A549 (cell line): ENCODE data around the gene HTRA2.

Source experiments
- CHD2 ChIP-seq: fragments of 150-350 bp; IDR thresholded peaks from 2 replicates; pipeline ENCODE4 v1.6.1; 2014; ENCODE audit warnings: low read length; ENCODE audit not compliant: partially characterized antibody
- EP300 ChIP-seq, 2 experiments: fragments of >200 bp; sonication (Bioruptor Twin); formaldehyde crosslinking; IDR thresholded peaks; 2 replicates in 1 of 2; 3 replicates in 1 of 2; pipeline ENCODE4 v1.6.1; 2016 to 2017
- JUNB ChIP-seq: fragments of >200 bp; sonication (Bioruptor Twin); formaldehyde crosslinking; IDR thresholded peaks from 2 replicates; pipeline ENCODE4 v1.6.1; 2016
- KDM1A ChIP-seq: fragments of 200-600 bp; sonication (generic); IDR thresholded peaks from 2 replicates; pipeline ENCODE4 v1.6.1; 2016; ENCODE audit warnings: low read depth, mild to moderate bottlenecking
- MYC ChIP-seq: IDR thresholded peaks from 2 replicates; pipeline ENCODE4 v1.6.1; 2012; ENCODE audit warnings: mild to moderate bottlenecking, inconsistent platforms, low read length, improper control_type of control experiment, borderline replicate concordance
- NFE2L2 ChIP-seq: fragments of 150-350 bp; conservative IDR thresholded peaks from 2 replicates; pipeline ENCODE4 v1.6.1; 2014; ENCODE audit warnings: low read length
- POLR2A ChIP-seq: IDR thresholded peaks from 2 replicates; pipeline ENCODE4 v1.6.1; 2012; ENCODE audit warnings: mild to moderate bottlenecking, low read length
- RAD21 ChIP-seq, 2 experiments: fragments of >200 bp in 1 of 2; sonication (Bioruptor Twin) in 1 of 2; formaldehyde crosslinking in 1 of 2; IDR thresholded peaks in 1 of 2; conservative IDR thresholded peaks in 1 of 2; 2 replicates in 1 of 2; 3 replicates in 1 of 2; pipeline ENCODE4 v1.6.1; 2012 to 2018; ENCODE audit warnings: inconsistent platforms in 1 of 2
- REST ChIP-seq: fragments of 200-600 bp; sonication (generic); IDR thresholded peaks from 2 replicates; pipeline ENCODE4 v1.6.1; 2016; ENCODE audit warnings: antibody characterized with exemption, mild to moderate bottlenecking, moderate library complexity
- SMC3 ChIP-seq: fragments of >200 bp; sonication (Bioruptor Twin); formaldehyde crosslinking; IDR thresholded peaks from 3 replicates; pipeline ENCODE4 v1.6.1; 2018; ENCODE audit warnings: inconsistent platforms
- ZFP36 ChIP-seq: fragments of 450-650 bp; IDR thresholded peaks from 2 replicates; pipeline ENCODE4 v1.6.1; 2014; ENCODE audit warnings: borderline replicate concordance; ENCODE audit not compliant: partially characterized antibody
- TF ChIP-seq, protein P1 (sequence below): fragments of >200 bp; sonication (Bioruptor Twin); formaldehyde crosslinking; IDR thresholded peaks from 3 replicates; pipeline ENCODE4 v1.5.1; 2016
- TF ChIP-seq, protein P2 (sequence below): IDR thresholded peaks from 2 replicates; pipeline ENCODE4 v1.6.1; 2012

GRCh38 chr2:74560591-74560990, 30.9 kb downstream of the HTRA2 start:
- TF ChIP-seq, protein P1, sequence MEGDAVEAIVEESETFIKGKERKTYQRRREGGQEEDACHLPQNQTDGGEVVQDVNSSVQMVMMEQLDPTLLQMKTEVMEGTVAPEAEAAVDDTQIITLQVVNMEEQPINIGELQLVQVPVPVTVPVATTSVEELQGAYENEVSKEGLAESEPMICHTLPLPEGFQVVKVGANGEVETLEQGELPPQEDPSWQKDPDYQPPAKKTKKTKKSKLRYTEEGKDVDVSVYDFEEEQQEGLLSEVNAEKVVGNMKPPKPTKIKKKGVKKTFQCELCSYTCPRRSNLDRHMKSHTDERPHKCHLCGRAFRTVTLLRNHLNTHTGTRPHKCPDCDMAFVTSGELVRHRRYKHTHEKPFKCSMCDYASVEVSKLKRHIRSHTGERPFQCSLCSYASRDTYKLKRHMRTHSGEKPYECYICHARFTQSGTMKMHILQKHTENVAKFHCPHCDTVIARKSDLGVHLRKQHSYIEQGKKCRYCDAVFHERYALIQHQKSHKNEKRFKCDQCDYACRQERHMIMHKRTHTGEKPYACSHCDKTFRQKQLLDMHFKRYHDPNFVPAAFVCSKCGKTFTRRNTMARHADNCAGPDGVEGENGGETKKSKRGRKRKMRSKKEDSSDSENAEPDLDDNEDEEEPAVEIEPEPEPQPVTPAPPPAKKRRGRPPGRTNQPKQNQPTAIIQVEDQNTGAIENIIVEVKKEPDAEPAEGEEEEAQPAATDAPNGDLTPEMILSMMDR: no peak
- no peak for TF ChIP-seq RAD21 (conservative IDR thresholded peaks at IDR 0.05 in 1 of 2, IDR thresholded peaks at IDR 0.05 in 1 of 2)
- TF ChIP-seq, protein P2, sequence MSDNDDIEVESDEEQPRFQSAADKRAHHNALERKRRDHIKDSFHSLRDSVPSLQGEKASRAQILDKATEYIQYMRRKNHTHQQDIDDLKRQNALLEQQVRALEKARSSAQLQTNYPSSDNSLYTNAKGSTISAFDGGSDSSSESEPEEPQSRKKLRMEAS: no peak
- no peak for TF ChIP-seq EP300 (IDR thresholded peaks at IDR 0.05)
- TF ChIP-seq NFE2L2: no peak
- no peak for TF ChIP-seq JUNB
- no peak for TF ChIP-seq SMC3
- TF ChIP-seq POLR2A: no peak
- no peak for TF ChIP-seq ZFP36
- TF ChIP-seq KDM1A: no peak
- TF ChIP-seq REST: no peak
- TF ChIP-seq CHD2: no peak
- no peak for TF ChIP-seq MYC
